ENCODE measurements around the gene MAP2K5. TPM values are rescaled to one million over a fixed set of nuclear protein-coding genes. Genes with fewer than 3 reads are reported as not detected.

The MAP2K5 gene
- total RNA-seq, 1 donor from 2014 or later, result 26.1 TPM

DNA sequence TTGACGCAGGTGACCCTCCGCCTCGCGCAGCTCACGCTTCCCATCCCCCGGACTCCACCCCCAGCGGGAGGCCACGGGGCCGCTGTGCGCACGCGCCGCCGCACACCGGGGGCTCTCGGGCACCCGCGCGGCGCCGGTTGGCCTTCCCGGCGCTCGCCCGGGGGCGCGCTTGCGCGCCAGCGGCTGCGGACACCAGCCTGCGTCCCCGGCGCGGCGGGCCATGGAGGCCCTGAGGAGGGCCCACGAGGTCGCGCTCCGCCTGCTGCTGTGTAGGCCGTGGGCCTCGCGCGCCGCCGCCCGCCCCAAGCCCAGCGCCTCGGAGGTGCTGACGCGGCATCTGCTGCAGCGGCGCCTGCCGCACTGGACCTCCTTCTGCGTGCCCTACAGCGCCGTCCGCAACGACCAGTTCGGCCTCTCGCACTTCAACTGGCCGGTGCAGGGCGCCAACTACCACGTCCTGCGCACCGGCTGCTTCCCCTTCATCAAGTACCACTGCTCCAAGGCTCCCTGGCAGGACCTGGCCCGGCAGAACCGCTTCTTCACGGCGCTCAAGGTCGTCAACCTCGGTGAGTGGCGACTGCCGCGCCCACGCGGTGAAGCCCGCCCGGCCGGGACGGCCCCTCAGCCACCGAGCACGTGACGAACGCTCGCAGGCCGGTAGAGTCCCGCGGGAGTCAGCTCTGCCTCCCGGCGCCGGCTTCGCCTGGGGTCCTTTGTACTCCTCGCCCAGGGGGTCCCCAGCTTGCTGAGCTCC, 21.3 kb upstream of the MAP2K5 start, which contains the start of gene C15orf61:
Gene C15orf61, plus strand, starts transcription at position 103 of the 754 bp plus-strand sequence. Its CDS starts 118 bp downstream, at position 221.
- Mint-ChIP-seq H3K4me3 (ENCODE audit: unreplicated experiment) (peak within 1 kb of the TSS; percentile 87), H3K4me1 (ENCODE audit: unreplicated experiment) (peaks cover 28% of the 10 kb centered on the region), H3K36me3 (ENCODE audit: unreplicated experiment) (peaks cover 8% of the 10 kb centered on the region), H3K27me3 (ENCODE audit: unreplicated experiment) (no peaks in the 10 kb centered on the region), H3K9me3 (ENCODE audit: unreplicated experiment) (no peaks in the 10 kb centered on the region), H3K27ac (ENCODE audit: unreplicated experiment) (peak within 1 kb of the TSS; percentile 93)
- DNase-seq (ENCODE audit: extremely low spot score, unreplicated experiment), result peak; percentile 91
- TF ChIP-seq, protein P1, sequence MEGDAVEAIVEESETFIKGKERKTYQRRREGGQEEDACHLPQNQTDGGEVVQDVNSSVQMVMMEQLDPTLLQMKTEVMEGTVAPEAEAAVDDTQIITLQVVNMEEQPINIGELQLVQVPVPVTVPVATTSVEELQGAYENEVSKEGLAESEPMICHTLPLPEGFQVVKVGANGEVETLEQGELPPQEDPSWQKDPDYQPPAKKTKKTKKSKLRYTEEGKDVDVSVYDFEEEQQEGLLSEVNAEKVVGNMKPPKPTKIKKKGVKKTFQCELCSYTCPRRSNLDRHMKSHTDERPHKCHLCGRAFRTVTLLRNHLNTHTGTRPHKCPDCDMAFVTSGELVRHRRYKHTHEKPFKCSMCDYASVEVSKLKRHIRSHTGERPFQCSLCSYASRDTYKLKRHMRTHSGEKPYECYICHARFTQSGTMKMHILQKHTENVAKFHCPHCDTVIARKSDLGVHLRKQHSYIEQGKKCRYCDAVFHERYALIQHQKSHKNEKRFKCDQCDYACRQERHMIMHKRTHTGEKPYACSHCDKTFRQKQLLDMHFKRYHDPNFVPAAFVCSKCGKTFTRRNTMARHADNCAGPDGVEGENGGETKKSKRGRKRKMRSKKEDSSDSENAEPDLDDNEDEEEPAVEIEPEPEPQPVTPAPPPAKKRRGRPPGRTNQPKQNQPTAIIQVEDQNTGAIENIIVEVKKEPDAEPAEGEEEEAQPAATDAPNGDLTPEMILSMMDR (IDR thresholded peaks at IDR 0.05), result peak; percentile 10

DNA sequence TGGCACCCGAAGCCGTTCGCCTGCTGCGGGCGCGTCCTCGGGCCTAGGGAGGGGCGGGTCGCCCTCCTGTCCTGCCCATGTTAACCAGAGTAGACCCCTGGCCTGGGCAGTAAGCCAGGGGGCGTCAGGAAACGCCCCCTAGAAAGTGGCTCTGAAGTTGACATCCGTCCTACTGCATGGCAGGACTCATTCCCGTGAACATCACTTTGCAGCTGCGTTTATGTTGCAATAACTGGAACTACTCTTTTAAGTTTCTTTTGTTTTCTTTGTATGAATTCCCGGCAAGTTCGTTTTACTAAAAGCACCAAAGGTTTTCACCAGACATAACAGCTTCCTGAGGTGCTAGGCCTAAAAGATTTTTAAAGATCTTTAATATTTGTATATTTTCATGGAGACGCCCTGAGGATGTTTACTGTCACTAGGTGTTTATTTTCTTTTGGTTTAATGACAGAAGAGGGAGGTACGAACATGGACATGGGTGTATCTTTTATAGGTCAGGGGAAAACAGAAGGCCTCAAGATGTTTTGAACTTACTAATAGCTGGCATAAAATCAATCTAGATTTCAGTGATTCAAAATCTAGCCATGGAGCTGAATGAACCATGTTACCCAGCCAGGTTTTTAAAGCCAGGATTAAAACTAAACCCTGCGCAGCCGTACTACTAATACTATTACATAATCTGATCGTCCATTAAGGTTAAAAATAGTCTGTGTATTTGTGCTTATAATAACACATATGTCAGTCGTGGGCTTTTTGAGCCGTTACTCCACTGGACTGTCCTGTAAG, 20.5 kb upstream of the MAP2K5 start:
- H3K27me3 Mint-ChIP-seq (ENCODE audit: unreplicated experiment), result no peaks in the 10 kb centered on the region
- TF ChIP-seq, protein P1 (IDR thresholded peaks at IDR 0.05), result no peak
- H3K9me3 Mint-ChIP-seq (ENCODE audit: unreplicated experiment), result no peaks in the 10 kb centered on the region
- H3K4me3 Mint-ChIP-seq (ENCODE audit: unreplicated experiment), result peak overlapping the region; percentile 87
- H3K4me1 Mint-ChIP-seq (ENCODE audit: unreplicated experiment), result peaks cover 28% of the 10 kb centered on the region
- H3K36me3 Mint-ChIP-seq (ENCODE audit: unreplicated experiment), result peaks cover 8% of the 10 kb centered on the region
- DNase-seq (ENCODE audit: extremely low spot score, unreplicated experiment), result no peak
- peak overlapping the region; percentile 93 for H3K27ac Mint-ChIP-seq (ENCODE audit: unreplicated experiment)

DNA sequence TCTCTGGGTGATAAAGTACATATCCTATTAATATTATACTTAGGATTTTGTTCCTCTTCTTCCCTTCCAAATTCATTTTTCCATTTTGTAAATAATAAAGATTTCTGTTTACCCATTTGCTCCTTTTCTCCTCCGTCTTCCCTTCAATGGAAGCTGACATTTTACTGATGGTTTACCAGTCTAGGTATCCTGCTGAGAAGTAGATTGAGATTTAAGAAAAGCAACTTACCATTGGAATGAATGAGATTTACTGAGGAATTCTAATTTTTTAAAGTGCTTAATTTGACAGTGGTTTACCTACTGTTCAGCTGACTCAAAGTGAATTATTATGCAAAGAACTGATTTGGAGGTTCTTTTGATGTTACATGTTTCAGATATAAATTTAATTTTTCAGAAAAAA, 19.2 kb upstream of the MAP2K5 start:
- peak overlapping the region; percentile 21 for H3K27ac Mint-ChIP-seq (ENCODE audit: unreplicated experiment)
- peak overlapping the region; percentile 87 for H3K4me3 Mint-ChIP-seq (ENCODE audit: unreplicated experiment)
- no peaks in the 10 kb centered on the region for H3K27me3 Mint-ChIP-seq (ENCODE audit: unreplicated experiment)
- H3K4me1 Mint-ChIP-seq (ENCODE audit: unreplicated experiment), result peaks cover 33% of the 10 kb centered on the region
- TF ChIP-seq, protein P1 (IDR thresholded peaks at IDR 0.05), result no peak
- H3K36me3 Mint-ChIP-seq (ENCODE audit: unreplicated experiment), result peaks cover 6% of the 10 kb centered on the region
- no peak for DNase-seq (ENCODE audit: extremely low spot score, unreplicated experiment)
- no peaks in the 10 kb centered on the region for H3K9me3 Mint-ChIP-seq (ENCODE audit: unreplicated experiment)

DNA sequence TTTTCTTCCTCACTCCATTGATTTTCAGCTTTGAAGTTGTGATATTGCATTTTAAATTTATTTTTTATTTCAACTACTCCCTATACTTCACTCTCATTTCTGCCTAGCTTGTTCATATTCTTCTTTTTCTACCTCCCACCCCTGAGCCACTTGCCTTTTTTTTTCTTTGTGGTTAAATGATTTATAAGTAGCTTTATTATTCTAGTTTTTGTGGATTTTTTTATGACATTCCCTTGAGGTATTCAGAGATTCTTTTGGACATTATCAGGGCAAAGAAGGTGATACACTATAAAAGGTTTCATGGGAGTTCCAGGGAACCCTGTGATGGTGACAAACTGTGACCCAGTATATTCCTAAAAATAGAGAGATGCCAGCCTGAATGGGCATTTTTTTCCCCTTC, 18.3 kb upstream of the MAP2K5 start:
- TF ChIP-seq, protein P1 (IDR thresholded peaks at IDR 0.05), result no peak
- H3K4me3 Mint-ChIP-seq (ENCODE audit: unreplicated experiment), result no peak overlapping the region
- DNase-seq (ENCODE audit: extremely low spot score, unreplicated experiment), result no peak
- peaks cover 36% of the 10 kb centered on the region for H3K4me1 Mint-ChIP-seq (ENCODE audit: unreplicated experiment)
- H3K27ac Mint-ChIP-seq (ENCODE audit: unreplicated experiment), result no peak overlapping the region
- H3K36me3 Mint-ChIP-seq (ENCODE audit: unreplicated experiment), result peaks cover 6% of the 10 kb centered on the region
- no peaks in the 10 kb centered on the region for H3K27me3 Mint-ChIP-seq (ENCODE audit: unreplicated experiment)
- no peaks in the 10 kb centered on the region for H3K9me3 Mint-ChIP-seq (ENCODE audit: unreplicated experiment)

DNA sequence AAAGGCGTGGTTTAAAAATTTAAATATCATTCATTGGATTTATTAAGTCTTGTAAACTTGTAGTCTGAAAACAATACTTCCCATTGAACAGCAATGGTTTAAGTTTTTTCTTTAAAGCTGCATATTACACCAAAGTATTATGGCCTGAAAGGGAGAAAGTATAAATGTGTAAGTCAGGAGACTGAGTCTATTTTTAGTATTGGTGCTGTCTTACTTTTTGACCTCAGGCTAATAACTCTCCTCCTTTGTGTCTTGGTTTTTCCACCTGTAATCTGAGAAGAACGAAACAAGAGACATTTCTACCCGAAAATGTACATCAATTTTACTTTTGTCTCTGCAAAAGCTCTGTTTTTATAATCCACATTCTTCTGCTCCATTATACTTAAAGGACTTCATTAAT, 14.0 kb upstream of the MAP2K5 start:
- DNase-seq (ENCODE audit: extremely low spot score, unreplicated experiment), result no peak
- Mint-ChIP-seq H3K27ac (ENCODE audit: unreplicated experiment) (no peak overlapping the region), H3K4me1 (ENCODE audit: unreplicated experiment) (peaks cover 15% of the 10 kb centered on the region), H3K36me3 (ENCODE audit: unreplicated experiment) (peaks cover 6% of the 10 kb centered on the region), H3K4me3 (ENCODE audit: unreplicated experiment) (no peak overlapping the region), H3K9me3 (ENCODE audit: unreplicated experiment) (no peaks in the 10 kb centered on the region), H3K27me3 (ENCODE audit: unreplicated experiment) (no peaks in the 10 kb centered on the region)
- TF ChIP-seq, protein P1 (IDR thresholded peaks at IDR 0.05), result no peak

All from osteocyte (in vitro differentiated cells).